ENCODE measurements around the gene PALM. TPM values are rescaled to one million over a fixed set of nuclear protein-coding genes. Genes with fewer than 3 reads are reported as not detected.

The PALM gene
- total and polyA plus RNA-seq, 4 donors, result 16.2 to 45.7 (median 28.1) TPM

DNA sequence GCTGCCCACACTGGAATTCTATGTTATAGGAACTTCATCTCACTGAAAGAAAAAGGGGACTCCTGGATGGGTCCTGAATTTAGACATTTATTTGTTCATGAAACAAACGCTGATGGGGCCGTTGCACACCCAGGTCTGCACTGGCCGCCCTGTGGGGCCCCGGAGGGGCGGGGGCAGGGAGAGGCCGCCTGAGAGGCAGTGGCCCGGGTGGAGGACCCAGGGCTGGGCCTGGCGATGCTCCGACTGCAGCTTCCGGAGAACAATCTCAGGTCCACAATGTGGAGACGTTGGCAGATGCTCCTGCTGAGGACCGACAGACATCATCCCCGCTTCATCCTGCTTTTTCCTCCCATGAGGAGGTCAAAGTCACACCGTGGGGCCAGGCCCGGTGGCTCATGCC lies 72.2 kb downstream of the PALM start:
- Histone ChIP-seq H3K9me3 (ENCODE audit: control insufficient read depth in 4 of 4, insufficient read depth in 3 of 4, low read length in 3 of 4) (no peaks in the 10 kb centered on the region), H3K9ac (ENCODE audit: insufficient read depth in 1 of 2, low read length in 2 of 2) (no peak overlapping the region), H3K4me3 (no peak overlapping the region), H3K27ac (ENCODE audit: low read depth in 1 of 2, low read length in 1 of 2) (peak overlapping the region in 1 of 2 donors; percentile 60), H3K4me1 (ENCODE audit: control insufficient read depth in 5 of 5, insufficient read depth in 5 of 5, low read length in 5 of 5) (peaks cover 0 to 17% (median 11%) of the 10 kb centered on the region in 5 donors), H3K27me3 (ENCODE audit: control insufficient read depth in 3 of 3, insufficient read depth in 3 of 3, low read length in 2 of 3) (no peaks in the 10 kb centered on the region), H3K36me3 (ENCODE audit: control insufficient read depth in 4 of 4, insufficient read depth in 4 of 4, low read length in 4 of 4) (no peaks in the 10 kb centered on the region)
- ATAC-seq (ENCODE audit: insufficient read depth, low FRiP score) (no peak), DNase-seq (no peak)
- 69 to 80% methylated on average over 15 of the region's 15 CpGs for WGBS, 2 donors
- TF ChIP-seq, protein P1, sequence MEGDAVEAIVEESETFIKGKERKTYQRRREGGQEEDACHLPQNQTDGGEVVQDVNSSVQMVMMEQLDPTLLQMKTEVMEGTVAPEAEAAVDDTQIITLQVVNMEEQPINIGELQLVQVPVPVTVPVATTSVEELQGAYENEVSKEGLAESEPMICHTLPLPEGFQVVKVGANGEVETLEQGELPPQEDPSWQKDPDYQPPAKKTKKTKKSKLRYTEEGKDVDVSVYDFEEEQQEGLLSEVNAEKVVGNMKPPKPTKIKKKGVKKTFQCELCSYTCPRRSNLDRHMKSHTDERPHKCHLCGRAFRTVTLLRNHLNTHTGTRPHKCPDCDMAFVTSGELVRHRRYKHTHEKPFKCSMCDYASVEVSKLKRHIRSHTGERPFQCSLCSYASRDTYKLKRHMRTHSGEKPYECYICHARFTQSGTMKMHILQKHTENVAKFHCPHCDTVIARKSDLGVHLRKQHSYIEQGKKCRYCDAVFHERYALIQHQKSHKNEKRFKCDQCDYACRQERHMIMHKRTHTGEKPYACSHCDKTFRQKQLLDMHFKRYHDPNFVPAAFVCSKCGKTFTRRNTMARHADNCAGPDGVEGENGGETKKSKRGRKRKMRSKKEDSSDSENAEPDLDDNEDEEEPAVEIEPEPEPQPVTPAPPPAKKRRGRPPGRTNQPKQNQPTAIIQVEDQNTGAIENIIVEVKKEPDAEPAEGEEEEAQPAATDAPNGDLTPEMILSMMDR (IDR thresholded peaks at IDR 0.05; ENCODE audit: control extremely low read depth, extremely low read depth), result no peak

DNA sequence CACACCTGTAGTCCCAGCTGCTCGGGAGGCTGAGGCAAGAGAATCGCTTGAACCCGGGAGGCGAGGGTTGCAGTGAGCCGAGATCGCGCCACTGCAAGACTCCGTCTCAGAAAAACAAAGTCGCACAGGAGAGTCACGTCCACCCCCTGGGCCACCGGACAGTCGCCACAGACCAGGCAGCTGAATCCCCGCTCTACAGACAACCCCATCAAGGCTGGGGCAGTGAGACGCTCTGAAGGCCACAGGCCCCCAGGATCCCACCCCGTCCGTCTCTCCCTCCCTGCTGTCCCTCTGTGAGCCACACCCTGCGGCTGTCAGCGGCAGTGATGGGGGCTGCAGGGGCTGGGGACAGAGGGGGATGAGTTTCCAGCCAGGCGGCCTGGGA lies 73.1 kb downstream of the PALM start:
- no peak overlapping the region for H3K9ac ChIP-seq (ENCODE audit: insufficient read depth in 1 of 2, low read length in 2 of 2)
- TF ChIP-seq, protein P1 (IDR thresholded peaks at IDR 0.05; ENCODE audit: control extremely low read depth, extremely low read depth), result no peak
- no peak for DNase-seq
- no peaks in the 10 kb centered on the region for H3K27me3 ChIP-seq (ENCODE audit: control insufficient read depth in 3 of 3, insufficient read depth in 3 of 3, low read length in 2 of 3)
- H3K27ac ChIP-seq (ENCODE audit: low read depth in 1 of 2, low read length in 1 of 2), result peak overlapping the region; percentile 58 to 78
- no peaks in the 10 kb centered on the region for H3K9me3 ChIP-seq (ENCODE audit: control insufficient read depth in 4 of 4, insufficient read depth in 3 of 4, low read length in 3 of 4)
- H3K4me1 ChIP-seq (ENCODE audit: control insufficient read depth in 5 of 5, insufficient read depth in 5 of 5, low read length in 5 of 5), result peaks cover 0 to 17% (median 11%) of the 10 kb centered on the region in 5 donors
- WGBS, 2 donors, result 82 to 91% methylated on average over 19 of the region's 19 CpGs
- peak overlapping the region; percentile 11 for H3K4me3 ChIP-seq
- no peaks in the 10 kb centered on the region for H3K36me3 ChIP-seq (ENCODE audit: control insufficient read depth in 4 of 4, insufficient read depth in 4 of 4, low read length in 4 of 4)
- ATAC-seq (ENCODE audit: insufficient read depth, low FRiP score), result no peak

DNA sequence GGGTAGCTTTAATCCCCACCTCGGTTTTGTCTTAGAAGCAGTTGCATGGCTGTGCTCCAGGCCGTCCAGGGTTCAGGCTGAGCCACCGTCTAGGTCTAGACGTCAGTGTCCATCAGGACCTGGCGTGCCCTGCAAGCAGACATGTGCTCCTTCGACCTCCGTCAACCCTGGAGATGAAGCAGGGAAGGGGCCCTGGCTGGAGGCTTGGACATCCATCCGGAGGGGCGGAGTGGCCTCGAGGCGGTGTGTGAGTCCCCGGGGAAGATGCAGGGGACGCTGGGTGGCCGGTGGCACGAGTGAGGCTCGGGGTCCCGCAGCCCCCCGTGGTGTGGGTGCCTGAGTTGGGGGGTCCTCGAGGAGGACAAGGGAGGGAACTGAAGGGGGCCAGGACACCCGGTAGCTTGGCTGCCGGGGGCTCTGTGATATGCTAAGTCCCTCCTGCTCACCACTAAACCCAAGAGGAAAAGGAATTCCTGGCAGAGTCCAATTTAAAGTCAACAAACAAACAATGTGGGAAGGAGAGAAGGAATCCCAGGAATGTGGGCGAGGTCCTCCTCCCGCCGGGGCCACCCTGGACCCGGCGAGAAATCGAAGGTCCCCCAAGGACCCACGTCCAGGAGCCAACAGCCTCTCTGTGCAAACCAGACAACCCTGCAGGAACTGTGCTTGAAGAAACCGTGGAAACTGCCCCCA lies 73.6 kb downstream of the PALM start:
- Histone ChIP-seq H3K9me3 (ENCODE audit: control insufficient read depth in 4 of 4, insufficient read depth in 3 of 4, low read length in 3 of 4) (no peaks in the 10 kb centered on the region), H3K9ac (ENCODE audit: insufficient read depth in 1 of 2, low read length in 2 of 2) (no peak overlapping the region), H3K36me3 (ENCODE audit: control insufficient read depth in 4 of 4, insufficient read depth in 4 of 4, low read length in 4 of 4) (no peaks in the 10 kb centered on the region), H3K27me3 (ENCODE audit: control insufficient read depth in 3 of 3, insufficient read depth in 3 of 3, low read length in 2 of 3) (no peaks in the 10 kb centered on the region), H3K4me3 (peak overlapping the region; percentile 9), H3K27ac (ENCODE audit: low read depth in 1 of 2, low read length in 1 of 2) (peak overlapping the region; percentile 58 to 78), H3K4me1 (ENCODE audit: control insufficient read depth in 5 of 5, insufficient read depth in 5 of 5, low read length in 5 of 5) (peaks cover 0 to 17% (median 11%) of the 10 kb centered on the region in 5 donors)
- WGBS, 2 donors, result 31 to 69% methylated on average over 29 of the region's 29 CpGs
- TF ChIP-seq, protein P1 (IDR thresholded peaks at IDR 0.05; ENCODE audit: control extremely low read depth, extremely low read depth), result no peak
- ATAC-seq (ENCODE audit: insufficient read depth, low FRiP score) (peak; percentile 37), DNase-seq (peak in 2 of 3 donors; percentile 59 to 67)

Data from lung (tissue), 12 donors.